Measurements from ENCODE around the gene KRT27. TPM values are rescaled to one million over a fixed set of nuclear protein-coding genes. Genes with fewer than 3 reads are reported as not detected.

The KRT27 gene
- total and polyA plus RNA-seq, 2 donors (not counting 3 experiments of a cell fraction or from before 2014, with no cell fraction given) = not detected

- no peaks in the 10 kb centered on the region for H3K9me3 ChIP-seq (replicated peaks; ENCODE audit: control insufficient read depth, insufficient read depth, low read length)
- no peak overlapping the region for H2AFZ ChIP-seq (ENCODE audit: low read depth, low read length)
- FAIRE-seq = no peak
- no peak for TF ChIP-seq POLR2AphosphoS5 (IDR thresholded peaks at IDR 0.05; ENCODE audit: insufficient read depth, low read depth, low read length)
- TF ChIP-seq EZH2 (IDR thresholded peaks at IDR 0.05; ENCODE audit: borderline replicate concordance, low read depth, low read length, severe bottlenecking) = no peak
- no peak for TF ChIP-seq GATA2 (IDR thresholded peaks at IDR 0.05; ENCODE audit: insufficient read depth, insufficient read length, low read depth, low read length)
- no peak for TF ChIP-seq MYC (IDR thresholded peaks at IDR 0.05; ENCODE audit: low read depth, low read length)
- TF ChIP-seq POLR2A (IDR thresholded peaks at IDR 0.05; ENCODE audit: low read depth, low read length) = no peak
- no peak for TF ChIP-seq CTCF (IDR thresholded peaks at IDR 0.05; ENCODE audit: extremely low read depth in 1 of 2, insufficient read depth in 1 of 2, low read depth in 1 of 2, low read length in 2 of 2)
- H3K4me2 ChIP-seq (ENCODE audit: insufficient read depth, low read length) = no peak overlapping the region
- DNase-seq (ENCODE audit: low read depth, low spot score) = no peak
- H3K4me1 ChIP-seq (ENCODE audit: control insufficient read depth, extremely low read depth, insufficient read depth, low read length) = no peaks in the 10 kb centered on the region
- BruUV-seq (replicated peaks) = no TSS peak
- H3K36me3 ChIP-seq (ENCODE audit: control insufficient read depth in 2 of 2, extremely low read depth in 1 of 2, insufficient read depth in 2 of 2, low read length in 2 of 2) = no peaks in the 10 kb centered on the region
- no peak overlapping the region for H3K9ac ChIP-seq (replicated peaks; ENCODE audit: extremely low read depth, insufficient read depth, low read length)
- ChIA-PET POLR2A (no interaction called here), CTCF (no interaction called here)
- intact Hi-C loops (cut with micrococcal nuclease) = no loop called here
- no peak overlapping the region for H3K4me3 ChIP-seq (replicated peaks in 1 of 3; ENCODE audit: insufficient read depth in 1 of 3, low read depth in 1 of 3, low read length in 3 of 3)
- H4K20me1 ChIP-seq (replicated peaks; ENCODE audit: control insufficient read depth, extremely low read depth, insufficient read depth, low read length) = no peaks in the 10 kb centered on the region
- peaks cover 8 to 20% of the 10 kb centered on the region in 2 experiments for H3K27me3 ChIP-seq (ENCODE audit: control insufficient read depth in 2 of 2, insufficient read depth in 2 of 2, low read length in 2 of 2)
- no peaks in the 10 kb centered on the region for H3K79me2 ChIP-seq (ENCODE audit: control insufficient read depth, insufficient read depth, low read length)
- dilution Hi-C loops (cut with MboI; ENCODE audit: extremely low pct_ligation_motif_present, low sequenced_read_pairs) = no loop called here
- H3K27ac ChIP-seq (ENCODE audit: insufficient read depth, low read depth, low read length) = no peak overlapping the region
- H3K9me1 ChIP-seq (replicated peaks; ENCODE audit: control insufficient read depth, extremely low read depth, insufficient read depth, low read length) = no peaks in the 10 kb centered on the region
Measured at GRCh38 chr17:40778461-40778860, 3.9 kb downstream of the KRT27 start.

- Histone ChIP-seq H3K4me2 (ENCODE audit: insufficient read depth, low read length) (no peak overlapping the region), H4K20me1 (replicated peaks; ENCODE audit: control insufficient read depth, extremely low read depth, insufficient read depth, low read length) (no peaks in the 10 kb centered on the region), H3K9me3 (replicated peaks; ENCODE audit: control insufficient read depth, insufficient read depth, low read length) (no peaks in the 10 kb centered on the region), H3K4me1 (ENCODE audit: control insufficient read depth, extremely low read depth, insufficient read depth, low read length) (no peaks in the 10 kb centered on the region), H3K27ac (ENCODE audit: insufficient read depth, low read depth, low read length) (no peak overlapping the region), H3K9ac (replicated peaks; ENCODE audit: extremely low read depth, insufficient read depth, low read length) (no peak overlapping the region), H3K27me3 (ENCODE audit: control insufficient read depth in 2 of 2, insufficient read depth in 2 of 2, low read length in 2 of 2) (peaks cover 8 to 20% of the 10 kb centered on the region in 2 experiments), H3K9me1 (replicated peaks; ENCODE audit: control insufficient read depth, extremely low read depth, insufficient read depth, low read length) (no peaks in the 10 kb centered on the region), H3K36me3 (ENCODE audit: control insufficient read depth in 2 of 2, extremely low read depth in 1 of 2, insufficient read depth in 2 of 2, low read length in 2 of 2) (no peaks in the 10 kb centered on the region), H3K4me3 (replicated peaks in 1 of 3; ENCODE audit: insufficient read depth in 1 of 3, low read depth in 1 of 3, low read length in 3 of 3) (no peak overlapping the region), H2AFZ (ENCODE audit: low read depth, low read length) (no peak overlapping the region), H3K79me2 (ENCODE audit: control insufficient read depth, insufficient read depth, low read length) (no peaks in the 10 kb centered on the region)
- FAIRE-seq (no peak), DNase-seq (ENCODE audit: low read depth, low spot score) (no peak)
- dilution Hi-C loops (cut with MboI; ENCODE audit: extremely low pct_ligation_motif_present, low sequenced_read_pairs) (no loop called here), intact Hi-C loops (cut with micrococcal nuclease) (no loop called here)
- no TSS peak for BruUV-seq (replicated peaks)
- POLR2A ChIA-PET = no interaction called here
- TF ChIP-seq FOS (IDR thresholded peaks at IDR 0.05; ENCODE audit: borderline replicate concordance, insufficient read depth, low read length) = no peak
- no peak for TF ChIP-seq CTCF (IDR thresholded peaks at IDR 0.05; ENCODE audit: extremely low read depth in 1 of 2, insufficient read depth in 1 of 2, low read depth in 1 of 2, low read length in 2 of 2)
- TF ChIP-seq POLR2A (IDR thresholded peaks at IDR 0.05; ENCODE audit: low read depth, low read length) = no peak
- no peak for TF ChIP-seq POLR2AphosphoS5 (IDR thresholded peaks at IDR 0.05; ENCODE audit: insufficient read depth, low read depth, low read length)
- no peak for TF ChIP-seq MAX (IDR thresholded peaks at IDR 0.05; ENCODE audit: insufficient read depth, insufficient read length)
- CTCF ChIA-PET = no interaction called here
Measured at GRCh38 chr17:40777971-40778370, 4.4 kb downstream of the KRT27 start.
